Right lobe of liver (tissue), 4 donors: ENCODE data around the gene PUM2.

Experiments
- POLR2A ChIP-seq: fragments of 450-650 bp; IDR thresholded peaks from one replicate; pipeline ENCODE4 v1.6.1; 2017; ENCODE audit warnings: antibody characterized with exemption, mild to moderate bottlenecking
- TF ChIP-seq, protein P1 (sequence below), 4 donors: fragments of 200-600 bp in 3 of 4; fragments of 450-650 bp in 1 of 4; IDR thresholded peaks; one replicate each; pipeline versions ENCODE4 v1.5.1 to v1.8.0; 2016 to 2022; ENCODE audit warnings: antibody characterized with exemption in 4 of 4, mild to moderate bottlenecking in 2 of 4
- donor health status: DM: no; HTN: no; CAD: no.
- donor health status: DM: no; HTN: no; CAD: no.
- donor health status: DM: no; HTN: yes; CAD: no.

DNA sequence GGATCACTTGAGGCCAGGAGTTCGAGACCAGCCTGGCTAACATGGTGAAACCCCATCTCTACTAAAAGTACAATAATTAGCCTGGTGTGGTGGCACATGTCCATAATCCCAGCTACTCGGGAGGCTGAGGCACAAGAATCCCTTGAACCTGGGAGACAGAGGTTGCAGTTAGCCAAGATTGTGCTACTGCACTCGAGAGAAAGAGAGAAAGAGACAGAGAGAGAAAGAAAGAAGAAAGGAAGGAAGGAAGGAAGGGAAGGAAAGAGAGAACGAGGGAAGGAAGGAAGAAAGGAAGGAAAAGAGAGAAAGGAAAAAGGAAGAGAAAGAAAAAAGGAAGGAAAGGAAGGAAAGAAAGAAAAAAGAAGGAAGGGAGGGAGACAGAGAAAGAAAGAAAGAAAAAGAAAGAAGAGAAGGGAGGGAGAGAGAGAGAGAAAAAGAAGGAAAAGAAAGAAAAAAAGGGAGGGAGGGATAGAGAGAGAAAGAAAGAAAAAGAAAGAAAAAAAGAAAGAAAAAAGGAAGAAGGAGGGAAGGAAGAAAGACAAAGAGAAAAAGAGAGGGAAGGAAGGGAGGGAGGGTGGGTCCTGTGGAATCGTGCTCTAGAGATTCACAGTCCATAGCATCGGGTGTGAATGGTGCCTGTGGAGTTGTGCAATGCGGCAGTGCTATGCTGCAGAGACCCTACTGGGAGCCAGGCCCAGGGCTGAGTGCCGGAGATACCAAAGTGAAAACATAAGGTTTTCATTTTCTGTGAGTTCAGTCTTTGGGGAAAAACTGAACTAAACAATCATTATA lies 121.1 kb downstream of the PUM2 start:
- TF ChIP-seq, protein P1, sequence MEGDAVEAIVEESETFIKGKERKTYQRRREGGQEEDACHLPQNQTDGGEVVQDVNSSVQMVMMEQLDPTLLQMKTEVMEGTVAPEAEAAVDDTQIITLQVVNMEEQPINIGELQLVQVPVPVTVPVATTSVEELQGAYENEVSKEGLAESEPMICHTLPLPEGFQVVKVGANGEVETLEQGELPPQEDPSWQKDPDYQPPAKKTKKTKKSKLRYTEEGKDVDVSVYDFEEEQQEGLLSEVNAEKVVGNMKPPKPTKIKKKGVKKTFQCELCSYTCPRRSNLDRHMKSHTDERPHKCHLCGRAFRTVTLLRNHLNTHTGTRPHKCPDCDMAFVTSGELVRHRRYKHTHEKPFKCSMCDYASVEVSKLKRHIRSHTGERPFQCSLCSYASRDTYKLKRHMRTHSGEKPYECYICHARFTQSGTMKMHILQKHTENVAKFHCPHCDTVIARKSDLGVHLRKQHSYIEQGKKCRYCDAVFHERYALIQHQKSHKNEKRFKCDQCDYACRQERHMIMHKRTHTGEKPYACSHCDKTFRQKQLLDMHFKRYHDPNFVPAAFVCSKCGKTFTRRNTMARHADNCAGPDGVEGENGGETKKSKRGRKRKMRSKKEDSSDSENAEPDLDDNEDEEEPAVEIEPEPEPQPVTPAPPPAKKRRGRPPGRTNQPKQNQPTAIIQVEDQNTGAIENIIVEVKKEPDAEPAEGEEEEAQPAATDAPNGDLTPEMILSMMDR (IDR thresholded peaks at IDR 0.05) = no peak
- no peak for TF ChIP-seq POLR2A
